Breast epithelium (tissue), 3 donors: Measurements from ENCODE around the gene EPN2.

Experiments used
- CTCF ChIP-seq, 3 donors: fragments of 450-650 bp; IDR thresholded peaks; one replicate each; pipeline ENCODE4 v1.5.1; 2016 to 2017; ENCODE audit warnings: antibody characterized with exemption in 3 of 3, mild to moderate bottlenecking in 3 of 3, moderate library complexity in 3 of 3
- POLR2A ChIP-seq: fragments of 450-650 bp; IDR thresholded peaks from one replicate; pipeline ENCODE4 v1.6.1; 2016; ENCODE audit warnings: antibody characterized with exemption, mild to moderate bottlenecking, moderate library complexity
- POLR2AphosphoS5 ChIP-seq, 3 donors: sonication (generic); formaldehyde crosslinking; IDR thresholded peaks; one replicate each; pipeline ENCODE4 v1.6.1; 2017; ENCODE audit warnings: antibody characterized with exemption in 3 of 3

GRCh38 chr17:19365499-19365817, 128.3 kb downstream of the EPN2 start:
- TF ChIP-seq CTCF (IDR thresholded peaks at IDR 0.05), result no peak
- no peak for TF ChIP-seq POLR2A
- no peak for TF ChIP-seq POLR2AphosphoS5 (IDR thresholded peaks at IDR 0.05)
